ENCODE measurements around the gene PON2.
"Not testable (repeated sequence)": the region's sequence is repeated elsewhere in the genome, so short reads cannot be mapped to it uniquely, and the experiment has no call there.

The PON2 gene

GRCh38 chr7:95469848-95470247 is 35.0 kb upstream of the PON2 start:
- no peak for DNase-seq (ENCODE audit: low read depth)
- TF ChIP-seq, protein P1, sequence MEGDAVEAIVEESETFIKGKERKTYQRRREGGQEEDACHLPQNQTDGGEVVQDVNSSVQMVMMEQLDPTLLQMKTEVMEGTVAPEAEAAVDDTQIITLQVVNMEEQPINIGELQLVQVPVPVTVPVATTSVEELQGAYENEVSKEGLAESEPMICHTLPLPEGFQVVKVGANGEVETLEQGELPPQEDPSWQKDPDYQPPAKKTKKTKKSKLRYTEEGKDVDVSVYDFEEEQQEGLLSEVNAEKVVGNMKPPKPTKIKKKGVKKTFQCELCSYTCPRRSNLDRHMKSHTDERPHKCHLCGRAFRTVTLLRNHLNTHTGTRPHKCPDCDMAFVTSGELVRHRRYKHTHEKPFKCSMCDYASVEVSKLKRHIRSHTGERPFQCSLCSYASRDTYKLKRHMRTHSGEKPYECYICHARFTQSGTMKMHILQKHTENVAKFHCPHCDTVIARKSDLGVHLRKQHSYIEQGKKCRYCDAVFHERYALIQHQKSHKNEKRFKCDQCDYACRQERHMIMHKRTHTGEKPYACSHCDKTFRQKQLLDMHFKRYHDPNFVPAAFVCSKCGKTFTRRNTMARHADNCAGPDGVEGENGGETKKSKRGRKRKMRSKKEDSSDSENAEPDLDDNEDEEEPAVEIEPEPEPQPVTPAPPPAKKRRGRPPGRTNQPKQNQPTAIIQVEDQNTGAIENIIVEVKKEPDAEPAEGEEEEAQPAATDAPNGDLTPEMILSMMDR (IDR thresholded peaks at IDR 0.05; ENCODE audit: insufficient read depth, low read depth, low read length, missing control alignments) = no peak
- H3K4me3 ChIP-seq (ENCODE audit: low read length) = no peak overlapping the region

GRCh38 chr7:95469187-95469586 is 34.4 kb upstream of the PON2 start:
- TF ChIP-seq, protein P1 (IDR thresholded peaks at IDR 0.05; ENCODE audit: insufficient read depth, low read depth, low read length, missing control alignments) = no peak
- peak; percentile 21 for DNase-seq (ENCODE audit: low read depth)
- no peak overlapping the region for H3K4me3 ChIP-seq (ENCODE audit: low read length)

DNA sequence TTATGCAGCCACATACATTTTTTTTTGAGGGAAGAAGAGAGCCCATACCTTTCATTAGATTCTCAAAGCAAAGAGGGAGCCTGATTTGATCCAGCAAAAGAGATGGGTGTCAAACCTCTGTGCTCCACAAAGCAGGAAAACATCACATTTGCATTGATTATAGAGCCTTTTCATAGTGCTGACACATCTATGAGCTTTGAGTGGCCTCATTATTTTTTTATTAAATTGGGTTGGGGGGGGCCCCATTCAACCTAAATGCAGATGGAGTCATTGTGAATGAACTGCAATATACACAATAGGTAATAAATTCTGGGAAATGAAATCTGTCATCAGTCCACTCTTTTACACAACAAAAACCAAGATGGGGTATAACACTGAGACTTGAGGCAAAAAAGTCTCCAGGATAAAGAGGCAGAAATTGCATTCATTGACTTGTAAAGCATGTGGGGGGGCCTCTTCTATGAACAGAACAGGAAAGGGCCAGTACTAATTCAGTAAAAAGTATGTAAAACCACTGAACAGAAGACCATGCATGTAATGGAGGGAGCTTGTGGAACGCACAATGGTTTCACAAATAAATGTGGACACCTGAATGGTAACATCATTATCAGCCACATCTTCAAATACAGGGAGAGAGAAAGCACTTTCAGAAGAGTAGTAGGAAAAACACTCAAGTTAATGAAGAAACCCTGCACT is 33.2 kb upstream of the PON2 start:
- DNase-seq (ENCODE audit: low read depth) = no peak
- TF ChIP-seq, protein P1 (IDR thresholded peaks at IDR 0.05; ENCODE audit: insufficient read depth, low read depth, low read length, missing control alignments) = no peak

GRCh38 chr7:95460653-95461052 is 25.8 kb upstream of the PON2 start:
- not testable (repeated sequence) for H3K4me3 ChIP-seq (ENCODE audit: low read length); DNase-seq (ENCODE audit: low read depth)

More for the DNA sequence above, 33.2 kb upstream of the PON2 start:
- no peak overlapping the region for H3K4me3 ChIP-seq (ENCODE audit: low read length)

DNA sequence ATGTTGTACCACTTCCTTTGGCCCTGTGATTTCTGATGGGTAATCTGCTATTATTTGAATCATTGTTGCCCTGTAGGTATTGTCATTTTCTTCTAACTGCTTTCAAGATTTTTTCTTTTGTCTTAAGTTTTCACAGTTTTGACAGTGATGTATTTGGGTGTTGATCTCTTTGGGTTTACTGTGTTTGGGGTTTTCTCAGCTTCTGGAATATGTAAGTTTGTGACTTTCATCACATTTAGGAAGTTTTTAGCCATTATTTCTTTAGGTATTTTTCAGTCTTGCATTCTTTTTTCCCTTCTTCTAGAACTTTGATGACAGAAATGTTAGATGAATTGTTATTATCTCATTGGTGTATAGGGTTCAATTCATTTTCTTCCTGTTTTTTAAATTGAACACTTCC is 23.1 kb upstream of the PON2 start:
- H3K4me3 ChIP-seq (ENCODE audit: low read length) = no peak overlapping the region
- TF ChIP-seq, protein P1 (IDR thresholded peaks at IDR 0.05; ENCODE audit: insufficient read depth, low read depth, low read length, missing control alignments) = no peak
- no peak for DNase-seq (ENCODE audit: low read depth)

GRCh38 chr7:95454438-95455045 is 19.7 kb upstream of the PON2 start:
- DNase-seq (ENCODE audit: low read depth) = no peak
- H3K4me3 ChIP-seq (ENCODE audit: low read length) = no peak overlapping the region
- TF ChIP-seq, protein P1 (IDR thresholded peaks at IDR 0.05; ENCODE audit: insufficient read depth, low read depth, low read length, missing control alignments) = no peak

GRCh38 chr7:95446618-95447017 is 11.8 kb upstream of the PON2 start:
- no peak for DNase-seq (ENCODE audit: low read depth)
- TF ChIP-seq, protein P1 (IDR thresholded peaks at IDR 0.05; ENCODE audit: insufficient read depth, low read depth, low read length, missing control alignments) = no peak
- H3K4me3 ChIP-seq (ENCODE audit: low read length) = no peak overlapping the region

Measured in epithelial cell of esophagus (primary cell).